AML-193 (cell line): ENCODE data around the gene CENPN.

Experiments
- DNase-seq, 2 experiments: peaks; one replicate each; lab custom pipeline; 2025; lab: John Stamatoyannopoulos, UW

The CENPN gene

GRCh38 chr16:81077076-81077940 lies 70.3 kb downstream of the CENPN start, which contains the start of gene C16orf46:
Gene C16orf46 (minus strand): TSS chr16:81077238. CDS start chr16:81063955, 13,283 bp downstream.
- peak; percentile 83 to 89 for DNase-seq

GRCh38 chr16:81080233-81080632 lies 73.2 kb downstream of the CENPN start:
- no peak for DNase-seq

DNA sequence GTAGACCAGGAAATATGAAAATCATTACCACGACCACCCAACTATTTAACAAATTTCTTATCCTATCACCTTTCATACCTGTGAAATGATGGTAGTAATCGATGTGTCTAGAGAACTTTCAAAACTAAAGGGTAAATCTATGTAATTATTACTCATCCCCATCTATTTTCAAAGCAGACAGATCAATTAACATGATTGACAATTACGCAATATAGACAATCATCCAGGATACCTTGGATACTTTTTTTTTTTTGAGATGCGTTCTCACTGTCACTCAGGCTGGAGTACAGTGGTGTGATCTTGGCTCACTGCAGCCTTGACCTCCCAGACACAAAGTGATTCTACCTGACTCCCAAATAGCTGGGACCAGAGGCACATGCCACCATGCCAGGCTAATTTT lies 74.0 kb downstream of the CENPN start:
- DNase-seq = no peak
